ENCODE measurements around the gene VAMP1. TPM values are rescaled to one million over a fixed set of nuclear protein-coding genes. Genes with fewer than 3 reads are reported as not detected.

The VAMP1 gene
- total RNA-seq, 5 donors from 2014 or later (not counting 1 experiment from before 2014, with no cell fraction given), result 64.6 to 92.2 (median 75.8) TPM

- Histone ChIP-seq H3K27ac (ENCODE audit: low read length) (no peak overlapping the region), H3K4me1 (ENCODE audit: control insufficient read depth in 1 of 2, extremely low read depth in 1 of 2, insufficient read depth in 2 of 2, low read length in 2 of 2) (peaks cover 4 to 15% of the 10 kb centered on the region in 2 experiments), H3K27me3 (replicated peaks in 1 of 2; ENCODE audit: control insufficient read depth in 2 of 2, extremely low read depth in 1 of 2, insufficient read depth in 2 of 2, low read length in 1 of 2) (peaks cover 0 to 4% of the 10 kb centered on the region in 2 experiments), H3K4me3 (ENCODE audit: control insufficient read depth in 1 of 2, extremely low read depth in 1 of 2, low read length in 1 of 2) (no peak overlapping the region), H3K36me3 (ENCODE audit: control insufficient read depth in 2 of 2, extremely low read depth in 1 of 2, insufficient read depth in 1 of 2, low read length in 1 of 2) (no peaks in the 10 kb centered on the region), H3K9me3 (no peaks in the 10 kb centered on the region)
- Mint-ChIP-seq H3K27ac (no peak overlapping the region), H3K36me3 (no peaks in the 10 kb centered on the region), H3K4me1 (peaks cover 10 to 16% (median 14%) of the 10 kb centered on the region in 3 donors), H3K27me3 (peaks cover 0 to 4% of the 10 kb centered on the region in 2 donors), H3K9me3 (no peaks in the 10 kb centered on the region), H3K4me3 (no peak overlapping the region)
- POLR2A ChIA-PET, result interaction anchor here in 1 of 2 donors (0.6 kb wide), 2 partner anchors 90 to 117 kb away, joined by 3 to 4 read pairs; no protein-coding TSS in a partner anchor
- ATAC-seq (replicated peaks in 1 of 4) (no peak), DNase-seq (no peak)
- WGBS (ENCODE audit: insufficient coverage), result no CpG with 5 or more reads among the region's 4 CpGs
- CTCF ChIA-PET, result interaction anchor here in 1 of 2 donors (0.7 kb wide), 1 partner anchor 117 kb away, joined by 7 read pairs; no protein-coding TSS in a partner anchor
Observed at GRCh38 chr12:6420364-6420763, 50.1 kb downstream of the VAMP1 start.

GRCh38 chr12:6418796-6419195 is 51.7 kb downstream of the VAMP1 start:
- WGBS (ENCODE audit: insufficient coverage), result 95% methylated on average over 3 of the region's 6 CpGs
- H3K9me3 ChIP-seq, result no peaks in the 10 kb centered on the region
- Mint-ChIP-seq H3K4me1 (peaks cover 7% of the 10 kb centered on the region in 3 donors), H3K36me3 (no peaks in the 10 kb centered on the region), H3K27me3 (peaks cover 0 to 4% of the 10 kb centered on the region in 2 donors), H3K9me3 (no peaks in the 10 kb centered on the region), H3K4me3 (no peak overlapping the region), H3K27ac (no peak overlapping the region)
- DNase-seq, result no peak
- H3K4me1 ChIP-seq (ENCODE audit: control insufficient read depth in 1 of 2, extremely low read depth in 1 of 2, insufficient read depth in 2 of 2, low read length in 2 of 2), result peaks cover 2 to 5% of the 10 kb centered on the region in 2 experiments
- H3K36me3 ChIP-seq (ENCODE audit: control insufficient read depth in 2 of 2, extremely low read depth in 1 of 2, insufficient read depth in 1 of 2, low read length in 1 of 2), result no peaks in the 10 kb centered on the region
- H3K4me3 ChIP-seq (ENCODE audit: control insufficient read depth in 1 of 2, extremely low read depth in 1 of 2, low read length in 1 of 2), result no peak overlapping the region
- peaks cover 0 to 4% of the 10 kb centered on the region in 2 experiments for H3K27me3 ChIP-seq (replicated peaks in 1 of 2; ENCODE audit: control insufficient read depth in 2 of 2, extremely low read depth in 1 of 2, insufficient read depth in 2 of 2, low read length in 1 of 2)
- POLR2A ChIA-PET, result no interaction called here
- no peak overlapping the region for H3K27ac ChIP-seq (ENCODE audit: low read length)
- CTCF ChIA-PET, result no interaction called here
- ATAC-seq (replicated peaks in 1 of 4), result no peak

GRCh38 chr12:6416596-6416995 is 53.9 kb downstream of the VAMP1 start:
- Histone ChIP-seq H3K27ac (ENCODE audit: low read length) (no peak overlapping the region), H3K27me3 (replicated peaks in 1 of 2; ENCODE audit: control insufficient read depth in 2 of 2, extremely low read depth in 1 of 2, insufficient read depth in 2 of 2, low read length in 1 of 2) (peaks cover 0 to 4% of the 10 kb centered on the region in 2 experiments), H3K9me3 (no peaks in the 10 kb centered on the region), H3K4me3 (ENCODE audit: control insufficient read depth in 1 of 2, extremely low read depth in 1 of 2, low read length in 1 of 2) (no peak overlapping the region), H3K4me1 (ENCODE audit: control insufficient read depth in 1 of 2, extremely low read depth in 1 of 2, insufficient read depth in 2 of 2, low read length in 2 of 2) (no peaks in the 10 kb centered on the region), H3K36me3 (ENCODE audit: control insufficient read depth in 2 of 2, extremely low read depth in 1 of 2, insufficient read depth in 1 of 2, low read length in 1 of 2) (no peaks in the 10 kb centered on the region)
- DNase-seq (no peak), ATAC-seq (replicated peaks in 1 of 4) (no peak)
- ChIA-PET POLR2A (no interaction called here), CTCF (interaction anchor here in 1 of 2 donors (0.7 kb wide), 1 partner anchor 85 kb away, joined by 3 read pairs; no protein-coding TSS in a partner anchor)
- WGBS (ENCODE audit: insufficient coverage), result 47% methylated on average over 3 of the region's 3 CpGs
- no peaks in the 10 kb centered on the region for H3K4me1 Mint-ChIP-seq
- H3K36me3 Mint-ChIP-seq, result no peaks in the 10 kb centered on the region
- no peak overlapping the region for H3K4me3 Mint-ChIP-seq
- H3K27ac Mint-ChIP-seq, result no peak overlapping the region
- peaks cover 0 to 4% of the 10 kb centered on the region in 2 donors for H3K27me3 Mint-ChIP-seq
- H3K9me3 Mint-ChIP-seq, result no peaks in the 10 kb centered on the region

Other genes starting within 250 kb of the VAMP1 start
- gene PLEKHG6, start 160.0 kb downstream of the VAMP1 start, total RNA-seq, result under 1 TPM in 2 of 5 donors, not detected in 3; 0.13 to 0.38 TPM
- gene TNFRSF1A, start 128.6 kb downstream of the VAMP1 start, total RNA-seq, result 10 to 100 TPM; 32.3 to 88.0 (median 86.5) TPM
- 1 to 10 TPM; 1.0 to 3.4 (median 2.6) TPM for gene SCNN1A, start 95.1 kb downstream of the VAMP1 start, total RNA-seq
- 1 to 10 TPM in 2 of 5 donors, under 1 TPM in 2, not detected in 1; 0.56 to 1.6 (median 1.2) TPM for gene LTBR, start 86.5 kb downstream of the VAMP1 start, total RNA-seq
- gene CD27, start 25.7 kb downstream of the VAMP1 start, total RNA-seq, result 100 to 1,000 TPM in 4 of 5 donors, 10 to 100 TPM in 1; 94.0 to 140 (median 138) TPM
- gene TAPBPL, start 18.6 kb downstream of the VAMP1 start, total RNA-seq, result 10 to 100 TPM; 22.6 to 77.0 (median 60.3) TPM
- 10 to 100 TPM; 34.3 to 86.6 (median 80.3) TPM for gene MRPL51, start 22.6 kb upstream of the VAMP1 start, total RNA-seq
- gene NCAPD2, start 23.4 kb upstream of the VAMP1 start, total RNA-seq, result 10 to 100 TPM; 32.8 to 43.8 (median 40.7) TPM
- 100 to 1,000 TPM; 500 to 643 (median 605) TPM for gene GAPDH, start 63.8 kb upstream of the VAMP1 start, total RNA-seq
- gene IFFO1, start 85.4 kb upstream of the VAMP1 start, total RNA-seq, result 10 to 100 TPM; 30.4 to 59.8 (median 59.7) TPM
- gene NOP2, start 97.6 kb upstream of the VAMP1 start, total RNA-seq, result 100 to 1,000 TPM in 1 of 5 donors, 10 to 100 TPM in 4; 69.6 to 107 (median 93.1) TPM
- gene CHD4, start 136.7 kb upstream of the VAMP1 start, total RNA-seq, result 100 to 1,000 TPM; 236 to 392 (median 258) TPM
- gene LPAR5, start 165.3 kb upstream of the VAMP1 start, total RNA-seq, result 10 to 100 TPM in 4 of 5 donors, 1 to 10 TPM in 1; 5.8 to 16.0 (median 14.9) TPM
- 10 to 100 TPM in 1 of 5 donors, 1 to 10 TPM in 4; 2.4 to 11.1 (median 6.5) TPM for gene ACRBP, start 176.8 kb upstream of the VAMP1 start, total RNA-seq
- gene ING4, start 192.4 kb upstream of the VAMP1 start, total RNA-seq, result 10 to 100 TPM; 34.0 to 71.3 (median 64.5) TPM
- 10 to 100 TPM; 68.6 to 82.9 (median 79.4) TPM for gene ZNF384, start 218.7 kb upstream of the VAMP1 start, total RNA-seq
- 1 to 10 TPM in 3 of 5 donors, under 1 TPM in 1, not detected in 1; 0.88 to 2.5 (median 2.4) TPM for gene PIANP, start 230.1 kb upstream of the VAMP1 start, total RNA-seq

Measured in T-cell (primary cell).